GM21576 (cell line): Measurements from ENCODE around the gene TRIAP1.
"Not testable (repeated sequence)": the region's sequence is repeated elsewhere in the genome, so short reads cannot be mapped to it uniquely, and the experiment has no call there.

Experiments used
- ATAC-seq: cut with Tn5 transposase; IDR thresholded peaks from one replicate; pipeline ENCODE4 v1.9.1; 2021; ENCODE audit warnings: mild to moderate bottlenecking, moderate library complexity; ENCODE audit not compliant: unreplicated experiment

The TRIAP1 gene

DNA sequence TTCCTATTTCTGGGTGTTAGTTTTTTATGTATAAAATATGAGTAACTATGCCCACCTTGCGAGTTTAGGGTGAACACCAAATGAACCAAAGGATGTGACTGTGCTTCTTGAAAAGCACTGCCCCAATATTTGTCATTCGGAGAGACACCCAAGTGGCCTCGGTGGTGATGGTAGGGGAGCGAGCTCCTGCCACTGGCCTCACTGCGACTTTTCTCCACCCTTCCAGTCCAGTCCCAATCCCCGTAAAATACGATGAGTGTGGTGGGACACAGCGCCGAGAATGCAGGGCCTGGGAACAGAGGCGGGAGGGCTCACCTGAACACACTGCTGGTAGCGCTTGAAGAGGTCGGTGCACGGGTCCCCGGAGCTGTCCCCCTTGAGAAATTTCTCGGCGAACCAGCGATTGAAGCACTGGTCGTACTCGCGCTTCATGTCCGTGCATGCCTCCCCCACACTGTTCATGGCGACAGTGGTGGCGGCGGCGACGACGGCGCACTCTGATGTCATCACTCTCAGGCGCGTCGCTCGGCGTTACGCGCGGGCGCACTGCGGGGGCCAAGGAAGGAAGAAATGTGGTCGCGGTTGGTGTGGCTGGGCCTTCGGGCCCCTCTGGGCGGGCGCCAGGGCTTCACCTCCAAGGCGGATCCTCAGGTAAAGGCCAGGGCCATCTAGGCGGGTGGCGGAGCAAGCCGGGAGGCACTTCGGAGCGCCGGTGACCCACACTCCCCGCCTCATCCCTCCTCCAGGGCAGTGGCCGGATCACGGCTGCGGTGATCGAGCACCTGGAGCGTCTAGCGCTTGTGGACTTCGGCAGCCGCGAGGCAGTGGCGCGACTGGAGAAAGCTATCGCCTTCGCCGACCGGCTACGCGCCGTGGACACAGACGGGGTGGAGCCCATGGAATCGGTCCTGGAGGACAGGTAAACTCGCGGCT lies at the start of gene TRIAP1, which contains the start of gene GATC:
Gene TRIAP1 (minus strand): TSS at position 474 of the 933 bp plus-strand sequence. CDS start 12 bp downstream, at position 462.
Gene GATC (plus strand): TSS at position 534 of the 933 bp plus-strand sequence. CDS start 37 bp downstream, at position 571.
- ATAC-seq, result peak; percentile 85

DNA sequence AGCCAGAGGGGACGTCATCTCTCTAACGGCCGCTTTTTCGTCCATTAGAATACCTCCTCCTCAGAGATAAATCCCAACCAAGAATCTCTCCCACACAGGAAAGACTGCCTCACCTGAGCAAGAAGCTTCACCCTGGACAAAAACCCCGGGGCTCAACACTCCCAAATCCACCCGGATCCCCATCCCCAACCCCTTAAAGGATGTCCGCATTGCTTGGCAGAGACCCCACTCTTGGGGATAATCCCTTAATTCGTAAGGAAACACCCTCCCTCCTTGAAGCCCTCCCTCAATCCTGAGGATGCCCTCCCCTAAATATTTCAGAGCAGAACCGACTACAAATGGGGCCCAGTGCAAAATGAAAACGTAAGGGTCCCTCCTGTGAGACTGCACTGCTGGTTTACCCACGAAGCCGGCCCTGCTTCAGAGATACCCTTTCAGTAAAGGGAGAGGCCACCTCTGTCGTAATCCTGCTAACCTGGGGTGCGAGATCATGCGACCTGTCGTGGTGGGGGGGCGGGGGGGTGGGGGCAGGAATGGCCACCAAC lies 49.1 kb upstream of the TRIAP1 start:
- no peak for ATAC-seq

DNA sequence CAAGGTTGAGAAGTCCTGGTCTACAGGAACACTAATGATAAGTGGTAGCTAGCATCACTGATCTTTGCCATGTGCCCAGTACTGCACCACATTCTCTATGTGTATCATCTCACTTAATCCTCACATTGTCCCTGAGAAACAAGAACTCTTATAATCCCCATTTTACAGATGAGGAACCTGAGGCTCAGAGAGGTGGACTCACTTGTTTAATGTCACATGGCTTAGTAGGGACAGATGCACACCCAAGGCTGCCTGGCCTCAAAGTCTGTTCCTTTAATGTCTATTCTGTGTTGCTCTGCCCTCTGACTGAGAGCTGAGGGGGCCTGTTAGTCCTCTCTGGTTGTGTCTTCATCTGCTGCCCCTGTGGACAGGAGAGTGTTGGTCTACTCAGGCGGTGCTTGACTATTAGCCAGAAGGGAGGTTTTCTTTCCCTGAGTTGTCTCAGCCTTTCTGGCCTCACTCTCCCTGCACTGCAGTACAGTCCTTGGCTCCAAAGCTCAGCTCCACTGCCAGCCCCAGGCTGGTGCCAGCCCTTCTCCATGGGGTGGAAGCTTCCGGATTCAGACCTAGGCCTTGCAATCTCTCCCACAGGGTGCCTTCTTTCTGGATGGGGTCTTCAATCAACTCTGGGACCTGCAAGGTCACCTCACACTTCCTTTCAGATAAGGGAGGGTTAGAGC lies 44.8 kb upstream of the TRIAP1 start:
- no peak for ATAC-seq

DNA sequence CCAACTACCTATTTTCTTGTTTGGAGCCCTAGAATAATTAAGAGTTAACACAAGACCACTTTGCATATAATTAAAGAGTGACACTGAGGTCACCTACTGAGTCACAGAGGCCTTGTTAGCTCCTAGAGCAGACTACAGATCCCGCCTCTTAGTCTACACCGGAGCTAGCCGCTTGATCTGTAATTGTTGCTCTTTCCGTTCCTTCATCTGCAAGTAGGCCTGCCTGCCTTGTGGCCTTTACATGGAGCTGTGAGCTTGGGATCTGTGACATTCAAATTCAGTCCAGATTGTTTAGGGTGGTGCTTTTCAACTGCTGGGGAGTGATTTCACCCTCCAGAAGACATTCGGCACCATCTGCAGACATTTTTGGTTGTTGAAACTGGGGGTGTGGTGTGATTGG lies 44.1 kb upstream of the TRIAP1 start:
- ATAC-seq, result no peak

DNA sequence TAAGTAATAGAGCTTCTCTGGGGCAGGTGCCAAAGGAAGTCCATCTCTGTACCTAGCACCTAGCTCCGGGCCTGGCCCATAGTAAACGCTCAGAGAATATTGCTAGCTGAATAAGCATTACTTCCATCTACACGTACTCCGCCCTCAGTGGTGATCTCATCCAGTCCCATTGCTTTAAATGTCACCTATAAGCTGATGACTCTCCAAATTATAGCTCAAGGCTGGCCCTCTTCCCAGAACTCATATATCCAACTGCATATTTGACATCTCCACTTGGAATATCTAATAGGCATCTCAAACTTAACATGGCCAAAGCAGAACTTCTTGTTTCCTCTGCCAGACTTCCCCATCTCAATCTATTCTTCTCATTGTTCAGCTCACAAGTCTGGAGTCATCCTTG lies 42.8 kb upstream of the TRIAP1 start:
- no peak for ATAC-seq

DNA sequence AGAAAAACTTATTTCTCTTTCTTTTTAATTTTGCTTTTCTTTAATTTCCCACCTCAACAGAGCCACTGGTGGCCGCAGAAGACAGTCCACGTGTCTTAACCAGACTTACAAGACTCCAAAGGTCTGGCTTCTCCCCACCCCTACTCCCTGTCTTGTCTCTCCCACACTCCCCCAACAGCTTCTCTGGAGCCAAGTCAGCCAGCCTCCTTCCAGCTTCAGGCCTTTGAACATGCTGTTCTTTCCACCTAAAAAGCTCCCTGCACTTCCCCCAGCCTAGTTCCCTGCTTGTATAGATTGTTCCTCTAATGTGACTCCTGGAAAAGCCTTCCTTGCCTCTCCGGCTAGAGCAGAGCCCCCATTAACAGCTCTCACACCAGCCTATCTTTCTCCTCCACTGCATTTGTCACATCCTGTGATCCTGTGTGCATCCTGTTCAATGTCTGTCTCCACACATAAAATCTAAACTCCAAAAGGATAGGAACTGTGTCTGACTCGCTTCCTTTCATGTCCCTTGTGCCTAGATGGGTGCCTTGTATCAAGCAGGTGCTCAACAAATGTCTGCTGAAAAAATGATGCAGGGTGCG lies 42.0 kb upstream of the TRIAP1 start:
- no peak for ATAC-seq

DNA sequence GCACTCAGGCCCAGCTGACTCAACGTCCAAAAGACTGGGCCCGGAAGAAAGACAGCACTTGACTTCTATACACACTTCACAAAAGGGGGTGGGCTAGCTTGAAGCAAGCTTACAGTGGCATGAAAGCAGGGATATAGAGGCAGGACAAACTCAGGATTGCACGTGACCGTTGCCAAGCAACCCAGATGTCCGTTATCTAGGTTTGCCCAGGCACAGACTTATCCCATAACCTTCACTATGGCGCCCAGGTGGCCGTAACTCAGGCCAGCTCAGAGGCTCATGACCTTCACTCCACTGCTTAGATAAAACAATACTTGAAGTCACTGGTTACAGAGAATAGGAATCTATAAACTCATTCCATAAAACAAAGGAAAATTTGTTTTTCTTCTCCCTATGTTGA lies 41.4 kb upstream of the TRIAP1 start:
- not testable (repeated sequence) for ATAC-seq

DNA sequence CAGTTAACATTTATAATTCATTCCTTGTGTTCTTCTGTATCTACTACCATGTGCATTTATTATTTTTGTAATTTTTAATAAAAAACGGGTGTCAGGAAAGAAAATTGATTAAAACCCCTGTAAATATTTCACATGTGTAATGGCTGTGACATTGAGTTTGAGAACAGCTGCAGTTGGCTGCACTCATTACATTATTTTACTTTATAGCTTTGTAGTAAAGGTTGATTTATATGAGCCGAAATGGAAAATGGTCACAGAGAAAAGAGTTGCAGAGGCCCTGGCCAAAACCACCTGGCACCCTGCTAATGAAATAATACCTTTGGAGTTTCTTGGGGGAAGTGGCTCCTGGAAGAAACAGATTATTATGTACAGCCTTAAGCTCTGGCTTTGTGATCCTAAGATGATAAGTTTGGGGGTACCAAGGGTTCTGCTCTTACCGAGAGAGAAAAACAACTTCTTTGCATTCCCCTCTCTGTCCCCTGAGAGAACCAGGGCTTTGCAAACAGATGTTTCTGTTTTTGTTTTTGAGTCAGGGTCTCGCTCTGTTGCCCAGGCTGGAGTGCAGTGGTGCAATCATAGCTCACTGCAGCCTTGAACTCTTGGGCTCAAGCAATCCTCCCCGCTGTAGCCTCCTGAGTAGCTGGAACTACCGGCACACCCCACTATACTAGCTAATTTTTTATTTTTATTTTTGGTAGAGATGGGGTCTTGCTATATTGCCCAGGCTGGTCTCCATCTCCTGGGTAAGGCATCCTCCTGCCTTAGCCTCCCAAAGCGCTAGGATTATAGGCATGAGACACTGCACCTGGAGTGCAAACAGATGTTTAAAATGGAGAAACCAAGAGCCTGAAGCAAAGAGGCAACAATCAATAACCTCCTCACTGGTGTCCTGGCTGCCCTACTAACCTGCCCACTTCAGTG lies 40.0 kb upstream of the TRIAP1 start:
- no peak for ATAC-seq

DNA sequence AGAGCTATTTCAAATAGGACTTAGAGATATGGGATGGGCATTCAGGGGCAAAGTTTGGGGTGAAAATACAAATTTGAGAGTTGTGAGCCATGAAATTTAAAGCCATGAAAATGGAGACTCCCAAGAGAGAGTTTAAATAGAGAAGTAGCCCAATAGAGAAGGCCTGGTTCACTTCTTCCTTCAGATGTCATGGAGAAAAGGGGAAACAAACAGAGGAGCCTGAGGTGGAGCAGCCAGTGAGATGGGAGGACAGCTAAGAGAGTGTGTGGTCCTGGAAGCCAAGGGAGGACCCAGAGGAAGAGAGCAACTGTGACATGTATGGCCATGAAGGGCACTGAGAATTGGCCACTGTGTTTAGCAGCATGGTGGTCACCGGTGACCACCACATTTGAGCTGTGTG lies 37.4 kb upstream of the TRIAP1 start:
- ATAC-seq, result no peak

DNA sequence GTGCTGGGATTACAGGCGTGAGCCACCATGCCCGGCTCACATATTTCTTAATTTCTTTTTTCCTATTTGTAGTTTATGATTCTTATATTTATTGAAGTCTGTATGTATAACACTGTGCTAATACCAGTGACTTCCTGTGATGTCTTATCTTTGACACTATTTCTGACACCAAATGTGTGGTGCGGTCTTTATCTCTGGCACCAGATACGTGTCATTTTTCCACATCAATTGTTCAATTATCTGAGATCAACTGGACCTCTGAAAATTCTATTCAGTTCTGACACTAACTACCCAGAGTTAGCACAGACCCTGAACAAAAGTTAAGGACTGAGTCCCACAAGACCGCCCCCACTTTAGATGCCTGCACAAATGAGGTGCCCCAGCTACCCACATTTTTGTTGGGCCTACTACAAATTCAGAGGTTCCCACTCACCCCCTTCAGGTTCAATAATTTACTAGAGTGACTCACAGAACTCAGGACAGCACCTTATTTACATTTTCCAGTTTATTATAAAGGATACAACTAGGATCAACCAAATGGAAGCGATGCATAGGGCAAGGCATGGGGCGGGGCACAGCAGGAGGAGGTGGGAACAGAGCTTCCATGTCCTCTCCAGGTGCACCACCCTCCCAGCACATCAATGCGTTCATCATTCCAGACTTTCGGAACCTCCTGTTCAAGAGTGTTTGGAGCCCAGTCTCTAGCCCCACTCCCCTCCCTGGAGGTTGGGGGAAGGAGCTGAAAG lies 35.0 kb upstream of the TRIAP1 start:
- ATAC-seq, result no peak

DNA sequence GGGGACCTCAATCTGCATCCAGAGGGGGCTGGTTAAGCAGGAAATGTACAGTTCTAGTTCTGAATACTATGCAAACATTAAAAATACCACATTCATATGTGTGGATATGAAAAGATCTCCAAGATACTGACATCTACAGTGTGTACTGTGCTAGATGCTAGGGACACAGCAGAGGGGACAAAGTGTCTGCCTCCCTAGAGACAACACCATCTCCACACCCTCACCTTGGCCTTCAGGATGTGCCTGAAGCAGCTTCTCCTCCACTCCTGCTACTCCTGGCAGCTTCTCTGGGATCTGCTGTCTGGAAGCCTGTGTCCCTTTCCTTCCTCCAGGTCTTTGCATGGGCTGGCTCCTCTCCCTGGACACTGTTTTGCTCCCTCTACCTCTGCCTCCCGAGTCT lies 34.0 kb upstream of the TRIAP1 start:
- ATAC-seq, result no peak

DNA sequence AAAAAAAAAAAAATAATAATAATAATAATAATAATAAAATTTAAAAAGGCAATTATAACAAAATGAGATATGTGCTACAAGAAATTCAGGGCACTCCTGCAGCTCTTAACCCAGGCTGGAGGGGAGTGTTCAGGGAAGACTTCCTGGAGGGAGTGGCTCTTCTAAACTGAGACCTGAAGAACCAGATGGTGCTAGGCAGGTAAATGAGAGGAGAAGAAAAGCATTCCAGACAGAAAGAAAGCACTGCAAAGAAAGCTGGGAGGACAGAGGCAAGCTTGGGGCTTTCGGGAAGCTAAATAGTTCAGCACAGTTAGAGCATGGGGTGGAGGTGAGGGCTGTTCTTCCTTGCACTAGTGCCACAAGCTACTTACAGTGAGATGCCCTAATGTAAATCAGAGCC lies 33.3 kb upstream of the TRIAP1 start:
- ATAC-seq, result no peak

DNA sequence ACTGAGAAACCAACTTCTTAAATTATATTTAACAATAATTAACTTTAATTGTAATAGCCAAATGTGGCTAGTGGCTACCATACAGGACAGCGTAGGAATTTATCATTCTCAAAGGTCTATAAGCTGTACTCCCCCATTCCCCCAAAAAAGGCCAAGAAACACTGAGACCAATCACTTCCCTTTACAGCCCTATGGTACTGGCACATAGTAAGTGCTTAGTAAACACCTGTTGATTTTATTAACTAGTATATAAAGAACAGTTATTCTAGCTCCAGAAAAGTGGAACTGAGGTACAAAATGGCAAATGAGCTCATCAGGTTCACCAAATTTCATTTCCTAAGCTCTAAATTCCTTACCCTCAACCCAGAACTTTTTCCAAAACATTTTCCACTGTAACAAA lies 29.5 kb upstream of the TRIAP1 start:
- no peak for ATAC-seq

DNA sequence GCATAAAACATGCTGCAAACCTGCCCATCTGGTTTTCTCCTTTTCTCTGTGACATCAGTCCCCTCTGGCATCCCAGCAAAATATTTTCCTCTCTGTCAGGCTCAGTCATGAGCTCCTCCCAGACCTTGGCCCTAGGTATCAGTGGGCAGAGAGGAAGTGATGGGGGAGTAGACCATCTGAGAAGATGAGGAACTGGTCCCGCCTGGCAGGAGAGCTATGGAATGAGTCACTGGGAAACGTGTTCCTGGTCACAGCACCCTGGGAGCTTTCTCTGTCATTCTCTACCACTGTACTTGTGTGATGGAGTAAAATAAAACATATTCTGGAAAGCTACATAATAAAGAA lies 28.4 kb upstream of the TRIAP1 start:
- no peak for ATAC-seq

DNA sequence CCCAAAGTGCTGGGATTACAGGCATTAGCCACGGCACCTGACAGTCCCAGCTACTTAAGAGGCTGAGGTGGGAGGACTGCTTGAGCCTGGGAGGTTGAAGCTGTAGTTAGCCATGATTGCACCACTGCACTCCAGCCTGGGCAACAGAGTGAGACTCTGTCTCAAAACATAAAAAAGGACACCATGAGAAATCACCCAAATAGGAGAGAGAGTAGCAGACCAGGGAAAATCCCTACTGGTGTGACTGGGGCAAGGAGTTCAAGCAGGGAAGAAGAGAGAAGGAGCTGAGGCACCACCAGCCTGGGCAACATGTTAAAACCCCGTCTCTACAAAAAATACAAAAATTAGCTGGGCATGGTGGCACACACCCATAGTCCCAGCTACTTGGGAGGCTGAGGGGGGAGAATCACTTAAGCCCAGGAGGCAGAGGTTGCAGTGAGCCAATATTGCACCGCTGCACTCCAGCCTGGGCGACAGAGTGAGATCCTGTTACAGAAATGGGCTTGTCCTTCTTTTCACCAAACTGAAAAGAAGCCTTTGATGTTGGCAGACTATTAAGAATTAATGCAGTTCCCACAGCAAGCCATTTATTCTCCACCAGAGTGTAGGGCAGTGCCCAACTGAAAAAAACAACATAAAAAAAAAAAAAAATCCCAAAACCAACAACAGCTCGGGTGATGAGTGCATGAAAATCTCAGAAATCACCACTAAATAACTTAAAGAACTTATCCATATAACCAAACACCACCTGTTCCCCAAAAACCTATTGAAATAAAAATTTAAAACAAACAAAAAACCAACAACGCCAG lies 27.8 kb upstream of the TRIAP1 start:
- ATAC-seq, result no peak

DNA sequence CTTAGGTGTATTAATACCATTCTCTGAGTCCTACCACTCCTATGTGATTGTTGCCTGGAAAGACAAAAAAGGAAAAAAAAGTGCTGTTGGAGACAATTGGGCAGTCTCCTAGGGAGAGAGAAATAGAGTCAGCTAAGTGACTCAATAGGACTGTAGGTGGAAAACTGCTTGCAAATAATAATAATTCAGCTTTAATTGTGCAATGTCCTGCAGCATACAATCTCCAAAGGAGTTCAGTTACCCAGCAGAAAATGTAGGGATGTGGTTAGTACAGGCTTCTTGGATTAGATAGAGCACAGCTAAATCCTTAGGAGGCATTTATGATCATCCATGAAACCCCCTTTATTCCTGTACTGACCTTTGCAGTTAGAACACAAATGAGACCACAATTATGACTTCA lies 26.3 kb upstream of the TRIAP1 start:
- no peak for ATAC-seq

DNA sequence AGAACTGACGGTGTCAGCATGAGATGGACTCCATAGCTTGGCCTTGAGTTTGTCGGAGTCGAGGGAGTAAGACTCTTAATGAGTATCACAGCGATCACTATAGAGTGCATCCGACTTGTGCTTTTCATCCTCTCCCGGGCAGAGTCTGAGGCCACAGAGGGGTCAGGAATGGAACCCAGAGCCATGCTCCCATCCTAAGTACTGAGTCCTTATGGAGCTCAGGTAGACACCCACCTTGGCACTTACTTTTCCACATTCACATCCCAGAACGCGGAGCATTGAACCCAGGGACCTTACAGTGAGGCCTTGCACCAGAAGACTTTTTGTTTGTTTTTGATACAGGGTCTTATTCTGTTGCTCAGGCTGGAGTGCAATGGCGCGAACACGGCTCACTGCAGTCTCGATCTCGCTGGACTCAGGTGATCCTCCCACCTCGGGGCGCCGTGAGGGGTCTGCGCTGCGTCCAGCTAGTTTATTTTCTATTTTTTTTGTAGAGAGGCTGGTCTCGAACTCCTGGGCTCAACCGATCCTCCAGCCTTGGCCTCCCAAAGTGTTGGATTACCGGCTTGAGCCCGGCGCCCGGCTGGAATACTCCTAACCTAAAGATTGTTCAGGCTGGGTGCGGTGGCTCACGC lies 24.1 kb upstream of the TRIAP1 start:
- no peak for ATAC-seq

DNA sequence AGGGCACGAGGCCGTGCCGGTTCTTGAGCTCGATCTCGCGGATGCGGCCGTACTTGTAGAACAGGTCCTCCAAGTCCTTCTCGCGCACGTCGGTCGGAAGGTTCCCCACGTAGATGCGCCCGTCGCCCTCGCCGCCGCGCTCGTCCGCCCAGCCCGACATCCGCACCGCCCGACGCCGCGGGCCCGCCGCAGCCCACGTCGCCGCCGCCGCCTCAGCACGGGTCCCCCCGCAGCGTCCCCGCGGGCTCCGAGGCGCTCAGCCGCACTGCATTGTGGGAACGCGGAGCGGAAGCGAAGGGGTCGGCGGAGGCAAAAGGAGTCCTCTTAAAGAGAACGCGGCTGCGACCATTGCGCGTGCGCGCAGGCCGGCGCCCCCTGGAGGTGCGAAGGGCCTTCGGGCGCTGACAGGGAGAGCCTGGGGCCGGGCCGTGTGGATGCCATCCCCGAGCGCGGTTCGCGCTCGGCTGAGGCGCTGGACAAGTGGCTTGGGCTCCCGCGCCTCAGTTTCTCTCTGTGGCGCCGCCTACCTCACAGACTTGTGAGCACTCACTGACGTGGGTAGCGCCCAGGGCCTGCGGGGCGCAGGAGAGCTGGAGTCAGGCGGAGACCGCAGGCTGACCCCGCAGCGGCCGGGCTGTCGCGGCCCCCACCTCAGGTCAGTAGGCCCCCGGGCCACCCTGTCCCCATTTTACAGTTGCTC lies 23.4 kb upstream of the TRIAP1 start, which contains the start of gene SRSF9:
Gene SRSF9 (minus strand): TSS at position 299 of the 700 bp plus-strand sequence. CDS start 139 bp downstream, at position 160.
- peak; percentile 87 for ATAC-seq
